Gastrocnemius medialis (tissue), 4 donors: Measurements from ENCODE around the gene CA12. TPM values are rescaled to one million over a fixed set of nuclear protein-coding genes. Genes with fewer than 3 reads are reported as not detected.

ENCODE experiments used
- ATAC-seq, 2 donors: fragments of 150-250 bp; one replicate each; pipeline ENCODE4 v1.9.1; 2016
- DNase-seq, 2 donors: peaks; one replicate each; pipeline ENCODE4 v3.0.0-alpha.2; 2019
- H3K27ac ChIP-seq, 4 donors: fragments of 200-600 bp; sonication (generic); 1 replicate in 1 of 4; 2 replicates in 3 of 4; pipeline ENCODE4 v1.5.1; 2016 to 2018; ENCODE audit warnings: mild to moderate bottlenecking in 2 of 4, moderate library complexity in 1 of 4
- H3K27me3 ChIP-seq, 3 donors: fragments of 200-600 bp; sonication (generic) in 2 of 3; 1 replicate in 1 of 3; 2 replicates in 2 of 3; pipeline versions ENCODE4 v1.5.1 to v1.6.0; 2016 to 2019; ENCODE audit warnings: mild to moderate bottlenecking in 1 of 3, moderate library complexity in 1 of 3
- H3K36me3 ChIP-seq, 2 donors: fragments of 200-600 bp; sonication (generic) in 1 of 2; one replicate each; pipeline ENCODE4 v1.5.1; 2017 to 2018
- H3K4me1 ChIP-seq, 2 donors: fragments of 200-600 bp; sonication (generic) in 1 of 2; one replicate each; pipeline ENCODE4 v1.5.1; 2016 to 2017; ENCODE audit warnings: mild to moderate bottlenecking in 2 of 2
- H3K4me3 ChIP-seq, 4 donors: fragments of 200-600 bp; sonication (generic) in 3 of 4; 1 replicate in 1 of 4; 2 replicates in 3 of 4; pipeline ENCODE4 v1.5.1; 2016 to 2019; ENCODE audit warnings: mild to moderate bottlenecking in 2 of 4
- H3K9me3 ChIP-seq, 3 donors: fragments of 200-600 bp; sonication (generic) in 2 of 3; 1 replicate in 1 of 3; 2 replicates in 2 of 3; pipeline ENCODE4 v1.5.1; 2016 to 2019
- POLR2A ChIP-seq, 2 donors: fragments of 450-650 bp; IDR thresholded peaks; one replicate each; pipeline ENCODE4 v1.6.1; 2017; ENCODE audit warnings: antibody characterized with exemption in 2 of 2, mild to moderate bottlenecking in 2 of 2, moderate library complexity in 2 of 2
- in situ Hi-C, 4 donors: fragments of 200-750 bp; cut with MboI; loops; one replicate each; pipeline versions ENCODE4 v1.15.0 to v1.8.0; 2017; ENCODE audit warnings: low sequenced_read_pairs in 4 of 4
- intact Hi-C: fragments of 100-400 bp; cut with DNase I; formaldehyde crosslinking; loops from one replicate; pipeline ENCODE4 v1.15.1; 2023; ENCODE audit warnings: low total_unique reads
- total RNA-seq, 4 donors: library from RNA; depleted of rRNA; stranded (reverse); fragments of >200 nt; gene quantifications; one replicate each; pipeline versions ENCODE4 v1.1.0 to v1.2.3, GENCODE V29; 2016
- TF ChIP-seq, protein P1 (sequence below), 5 experiments: fragments of 450-650 bp in 3 of 5; fragments of 200-600 bp in 2 of 5; sonication (generic) in 2 of 5; IDR thresholded peaks in 4 of 5; conservative IDR thresholded peaks in 1 of 5; 1 replicate in 4 of 5; 2 replicates in 1 of 5; pipeline ENCODE4 v1.5.1; 2016 to 2019; ENCODE audit warnings: antibody characterized with exemption in 5 of 5, mild to moderate bottlenecking in 3 of 5, moderate library complexity in 3 of 5

The CA12 gene
- total RNA-seq, 4 donors from 2014 or later, result 0.10 to 1.7 TPM; not detected in 2

DNA sequence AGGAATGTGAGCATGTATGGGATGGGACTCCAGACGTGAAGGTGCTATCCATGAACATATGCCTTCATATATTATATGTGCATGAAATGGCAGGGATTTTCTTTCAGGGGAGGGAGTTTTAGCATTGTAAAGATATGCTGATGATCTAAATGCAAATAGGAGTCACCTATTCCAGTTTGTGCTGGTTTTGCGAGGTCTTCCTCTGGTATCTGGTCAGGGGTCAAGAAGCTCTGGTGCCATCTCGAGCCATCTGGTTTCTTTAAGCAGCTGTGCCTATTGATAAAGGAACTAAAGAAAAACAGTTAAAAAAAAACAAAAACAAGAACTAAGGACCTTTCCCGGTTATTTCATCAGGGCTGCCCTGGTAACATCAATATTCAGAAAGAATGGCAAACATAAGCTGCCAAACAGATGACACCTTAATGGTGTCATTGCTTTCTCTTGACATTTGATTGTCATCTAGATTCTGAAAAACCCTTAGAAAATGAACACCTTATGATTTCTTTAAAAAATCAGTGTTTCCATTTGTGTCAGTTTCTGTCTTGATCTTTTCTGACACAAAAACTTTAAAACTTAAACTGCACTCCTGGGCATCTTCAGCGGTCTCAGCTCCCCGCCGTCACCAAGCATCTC is 81.6 kb downstream of the CA12 start:
- in situ Hi-C loops (loop anchor here in 3 of 4 donors (10.0 to 25.0 kb wide), 3 partner anchors 95 to 287 kb away; partner anchors contain the start of gene FBXL22 (in 1 of the 3)), intact Hi-C loops (no loop called here)
- TF ChIP-seq POLR2A (IDR thresholded peaks at IDR 0.05), result no peak
- TF ChIP-seq, protein P1, sequence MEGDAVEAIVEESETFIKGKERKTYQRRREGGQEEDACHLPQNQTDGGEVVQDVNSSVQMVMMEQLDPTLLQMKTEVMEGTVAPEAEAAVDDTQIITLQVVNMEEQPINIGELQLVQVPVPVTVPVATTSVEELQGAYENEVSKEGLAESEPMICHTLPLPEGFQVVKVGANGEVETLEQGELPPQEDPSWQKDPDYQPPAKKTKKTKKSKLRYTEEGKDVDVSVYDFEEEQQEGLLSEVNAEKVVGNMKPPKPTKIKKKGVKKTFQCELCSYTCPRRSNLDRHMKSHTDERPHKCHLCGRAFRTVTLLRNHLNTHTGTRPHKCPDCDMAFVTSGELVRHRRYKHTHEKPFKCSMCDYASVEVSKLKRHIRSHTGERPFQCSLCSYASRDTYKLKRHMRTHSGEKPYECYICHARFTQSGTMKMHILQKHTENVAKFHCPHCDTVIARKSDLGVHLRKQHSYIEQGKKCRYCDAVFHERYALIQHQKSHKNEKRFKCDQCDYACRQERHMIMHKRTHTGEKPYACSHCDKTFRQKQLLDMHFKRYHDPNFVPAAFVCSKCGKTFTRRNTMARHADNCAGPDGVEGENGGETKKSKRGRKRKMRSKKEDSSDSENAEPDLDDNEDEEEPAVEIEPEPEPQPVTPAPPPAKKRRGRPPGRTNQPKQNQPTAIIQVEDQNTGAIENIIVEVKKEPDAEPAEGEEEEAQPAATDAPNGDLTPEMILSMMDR (IDR thresholded peaks at IDR 0.05 in 4 of 5, conservative IDR thresholded peaks at IDR 0.05 in 1 of 5), result no peak
- H3K4me3 ChIP-seq, result no peak overlapping the region
- no peak overlapping the region for H3K27ac ChIP-seq
- ATAC-seq (no peak), DNase-seq (no peak)
- peaks cover 0 to 5% of the 10 kb centered on the region in 2 donors for H3K36me3 ChIP-seq
- no peaks in the 10 kb centered on the region for H3K4me1 ChIP-seq
- H3K27me3 ChIP-seq, result no peaks in the 10 kb centered on the region
- no peaks in the 10 kb centered on the region for H3K9me3 ChIP-seq

DNA sequence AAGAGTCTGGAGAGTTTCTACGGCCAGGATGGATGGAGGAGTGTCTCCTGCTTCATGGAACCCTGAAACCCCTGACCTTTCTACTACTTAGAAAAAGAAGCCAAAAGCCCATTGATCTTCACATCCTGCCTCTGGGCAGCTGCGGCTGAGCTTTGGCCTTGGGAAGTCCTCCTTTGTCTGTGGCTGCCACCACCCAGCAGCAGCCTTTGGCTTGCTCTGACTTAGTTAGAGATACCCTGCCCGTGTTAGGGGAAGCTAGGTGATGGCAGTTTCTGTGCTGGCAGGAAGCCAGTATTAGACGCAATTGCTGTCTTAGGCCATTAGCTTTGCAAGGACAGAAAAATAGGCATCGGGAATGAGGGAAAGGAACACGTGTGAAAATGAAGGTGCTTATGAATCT is 85.5 kb downstream of the CA12 start:
- H3K4me1 ChIP-seq, result peaks cover 0 to 5% of the 10 kb centered on the region in 2 donors
- TF ChIP-seq, protein P1 (IDR thresholded peaks at IDR 0.05 in 4 of 5, conservative IDR thresholded peaks at IDR 0.05 in 1 of 5), result no peak
- TF ChIP-seq POLR2A (IDR thresholded peaks at IDR 0.05), result no peak
- no peaks in the 10 kb centered on the region for H3K9me3 ChIP-seq
- intact Hi-C loops, result no loop called here
- H3K27me3 ChIP-seq, result no peaks in the 10 kb centered on the region
- in situ Hi-C loops, result loop anchor here in 3 of 4 donors (10.0 to 25.0 kb wide), 3 partner anchors 99 to 291 kb away; partner anchors contain the start of gene FBXL22 (in 1 of the 3)
- DNase-seq (no peak), ATAC-seq (no peak)
- H3K4me3 ChIP-seq, result no peak overlapping the region
- H3K27ac ChIP-seq, result no peak overlapping the region
- H3K36me3 ChIP-seq, result no peaks in the 10 kb centered on the region

DNA sequence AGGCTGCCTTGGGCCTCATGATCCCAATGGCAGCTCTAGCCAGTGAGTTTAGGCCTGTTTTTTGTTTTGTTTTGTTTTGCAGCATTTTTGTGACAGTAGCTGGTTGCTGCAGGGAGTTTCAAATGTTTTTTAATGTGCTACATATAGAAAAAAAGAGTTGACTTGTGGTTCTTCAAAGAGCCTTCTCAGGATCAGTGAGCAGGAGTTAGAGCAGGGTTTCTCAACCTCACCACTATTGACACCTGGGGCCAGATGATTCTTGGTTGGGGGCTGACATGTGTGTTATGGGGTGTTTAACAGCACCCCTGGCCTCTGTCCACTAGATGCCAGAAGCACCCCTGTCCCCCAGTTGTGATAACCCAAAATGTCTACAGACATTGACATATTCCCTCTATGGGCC is 86.3 kb downstream of the CA12 start:
- Histone ChIP-seq H3K4me3 (no peak overlapping the region), H3K4me1 (peaks cover 0 to 5% of the 10 kb centered on the region in 2 donors), H3K27me3 (no peaks in the 10 kb centered on the region), H3K9me3 (no peaks in the 10 kb centered on the region), H3K36me3 (no peaks in the 10 kb centered on the region), H3K27ac (no peak overlapping the region)
- ATAC-seq (no peak), DNase-seq (no peak)
- TF ChIP-seq, protein P1 (IDR thresholded peaks at IDR 0.05 in 4 of 5, conservative IDR thresholded peaks at IDR 0.05 in 1 of 5), result no peak
- TF ChIP-seq POLR2A (IDR thresholded peaks at IDR 0.05), result no peak
- in situ Hi-C loops, result loop anchor here in 3 of 4 donors (10.0 to 25.0 kb wide), 3 partner anchors 99 to 292 kb away; partner anchors contain the start of gene FBXL22 (in 1 of the 3)
- intact Hi-C loops, result no loop called here

DNA sequence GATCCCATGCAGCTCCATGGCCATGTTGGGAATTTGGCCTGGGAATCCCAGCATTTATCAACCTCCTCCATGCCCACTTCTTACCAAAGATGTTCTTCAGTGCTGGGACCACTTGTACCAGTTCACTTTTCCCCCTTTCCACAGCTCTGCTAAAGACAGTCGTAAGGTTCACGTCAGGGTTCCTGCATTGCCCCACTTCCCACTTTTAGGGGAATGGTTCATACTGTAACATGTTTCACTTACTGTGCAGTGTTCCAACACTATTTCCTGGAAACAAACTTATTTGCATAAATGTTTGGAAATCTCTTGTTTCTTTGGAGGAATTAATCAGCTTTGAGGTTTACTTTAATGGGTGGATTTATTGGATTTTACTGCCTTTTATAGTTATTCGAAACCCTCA is 87.3 kb downstream of the CA12 start:
- H3K4me1 ChIP-seq, result peaks cover 0 to 5% of the 10 kb centered on the region in 2 donors
- no peak overlapping the region for H3K27ac ChIP-seq
- no peaks in the 10 kb centered on the region for H3K36me3 ChIP-seq
- DNase-seq (no peak), ATAC-seq (no peak)
- in situ Hi-C loops (loop anchor here (5.0 to 25.0 kb wide), 4 partner anchors 100 to 293 kb away; partner anchors contain the start of gene FBXL22 (in 1 of the 4)), intact Hi-C loops (no loop called here)
- H3K9me3 ChIP-seq, result no peaks in the 10 kb centered on the region
- no peak for TF ChIP-seq POLR2A (IDR thresholded peaks at IDR 0.05)
- TF ChIP-seq, protein P1 (IDR thresholded peaks at IDR 0.05 in 4 of 5, conservative IDR thresholded peaks at IDR 0.05 in 1 of 5), result no peak
- no peaks in the 10 kb centered on the region for H3K27me3 ChIP-seq
- no peak overlapping the region for H3K4me3 ChIP-seq
